ENCODE data around the gene ABR.
A peak's percentile ranks its signal among the peaks of the same experiment; 100 is the strongest.
"Not testable (repeated sequence)": the region's sequence is repeated elsewhere in the genome, so short reads cannot be mapped to it uniquely, and the experiment has no call there.

Gene ABR

GRCh38 chr17:1069847-1070246, 109.9 kb downstream of the ABR start:
- Histone ChIP-seq H3K27ac (ENCODE audit: low read length, poor library complexity, severe bottlenecking) (no peak overlapping the region), H3K4me2 (ENCODE audit: low read length, poor library complexity, severe bottlenecking) (no peak overlapping the region), H3K4me3 (ENCODE audit: insufficient read depth in 1 of 2, low read depth in 1 of 2, low read length in 2 of 2) (no peak overlapping the region), H2BK12ac (ENCODE audit: low read length in 2 of 2) (no peak overlapping the region), H4K8ac (ENCODE audit: low read length) (no peak overlapping the region), H3K4me1 (ENCODE audit: control insufficient read depth, insufficient read depth, low read depth, low read length) (peaks cover 8% of the 10 kb centered on the region), H2BK120ac (ENCODE audit: low read depth, low read length) (no peak overlapping the region), H2BK15ac (ENCODE audit: low read depth, poor library complexity, severe bottlenecking) (no peak overlapping the region), H3K27me3 (ENCODE audit: control insufficient read depth in 1 of 2, insufficient read depth in 1 of 2, low read length in 2 of 2) (no peaks in the 10 kb centered on the region), H3K14ac (ENCODE audit: low read length in 2 of 2) (no peak overlapping the region), H2BK5ac (ENCODE audit: low read depth, low read length, poor library complexity, severe bottlenecking) (no peak overlapping the region), H3K79me1 (replicated peaks; ENCODE audit: low read length, poor library complexity, severe bottlenecking) (peaks cover 22% of the 10 kb centered on the region), H4K91ac (ENCODE audit: low read length) (no peak overlapping the region), H3K23ac (ENCODE audit: low read length in 2 of 2) (no peak overlapping the region), H3K4ac (ENCODE audit: low read depth in 1 of 2, low read length in 2 of 2) (no peak overlapping the region), H2AK5ac (ENCODE audit: low read length, severe bottlenecking) (no peak overlapping the region), H3K36me3 (ENCODE audit: control insufficient read depth in 1 of 2, insufficient read depth in 2 of 2, low read depth in 1 of 2, low read length in 2 of 2) (peaks cover 77 to 78% of the 10 kb centered on the region in 2 experiments), H2AFZ (ENCODE audit: low read depth, low read length) (no peak overlapping the region), H3K9ac (ENCODE audit: low read length) (no peak overlapping the region), H3K18ac (ENCODE audit: low read depth in 1 of 2, low read length in 2 of 2) (no peak overlapping the region), H3K9me3 (ENCODE audit: control insufficient read depth, low read length) (peaks cover 12% of the 10 kb centered on the region)
- WGBS = 91% methylated on average over 17 of the region's 21 CpGs
- no peak for DNase-seq

GRCh38 chr17:1068356-1068755, 111.4 kb downstream of the ABR start:
- Histone ChIP-seq H3K36me3 (ENCODE audit: control insufficient read depth in 1 of 2, insufficient read depth in 2 of 2, low read depth in 1 of 2, low read length in 2 of 2) (peaks cover 71 to 83% of the 10 kb centered on the region in 2 experiments), H3K9me3 (ENCODE audit: control insufficient read depth, low read length) (peaks cover 14% of the 10 kb centered on the region), H3K4me2 (ENCODE audit: low read length, poor library complexity, severe bottlenecking) (no peak overlapping the region), H2AFZ (ENCODE audit: low read depth, low read length) (no peak overlapping the region), H3K79me1 (replicated peaks; ENCODE audit: low read length, poor library complexity, severe bottlenecking) (peaks cover 14% of the 10 kb centered on the region), H4K91ac (ENCODE audit: low read length) (no peak overlapping the region), H3K4me1 (ENCODE audit: control insufficient read depth, insufficient read depth, low read depth, low read length) (peaks cover 5% of the 10 kb centered on the region), H4K8ac (ENCODE audit: low read length) (no peak overlapping the region), H3K27ac (ENCODE audit: low read length, poor library complexity, severe bottlenecking) (no peak overlapping the region), H2BK15ac (ENCODE audit: low read depth, poor library complexity, severe bottlenecking) (peak overlapping the region; percentile 8), H2BK5ac (ENCODE audit: low read depth, low read length, poor library complexity, severe bottlenecking) (no peak overlapping the region), H2BK120ac (ENCODE audit: low read depth, low read length) (no peak overlapping the region), H3K23ac (ENCODE audit: low read length in 2 of 2) (no peak overlapping the region), H3K4ac (ENCODE audit: low read depth in 1 of 2, low read length in 2 of 2) (no peak overlapping the region), H3K18ac (ENCODE audit: low read depth in 1 of 2, low read length in 2 of 2) (no peak overlapping the region), H2AK5ac (ENCODE audit: low read length, severe bottlenecking) (no peak overlapping the region), H3K9ac (ENCODE audit: low read length) (no peak overlapping the region), H3K14ac (ENCODE audit: low read length in 2 of 2) (no peak overlapping the region), H3K27me3 (ENCODE audit: control insufficient read depth in 1 of 2, insufficient read depth in 1 of 2, low read length in 2 of 2) (no peaks in the 10 kb centered on the region), H2BK12ac (ENCODE audit: low read length in 2 of 2) (no peak overlapping the region), H3K4me3 (ENCODE audit: insufficient read depth in 1 of 2, low read depth in 1 of 2, low read length in 2 of 2) (no peak overlapping the region)
- WGBS = over 99% methylated on average over 7 of the region's 7 CpGs
- DNase-seq = no peak

DNA sequence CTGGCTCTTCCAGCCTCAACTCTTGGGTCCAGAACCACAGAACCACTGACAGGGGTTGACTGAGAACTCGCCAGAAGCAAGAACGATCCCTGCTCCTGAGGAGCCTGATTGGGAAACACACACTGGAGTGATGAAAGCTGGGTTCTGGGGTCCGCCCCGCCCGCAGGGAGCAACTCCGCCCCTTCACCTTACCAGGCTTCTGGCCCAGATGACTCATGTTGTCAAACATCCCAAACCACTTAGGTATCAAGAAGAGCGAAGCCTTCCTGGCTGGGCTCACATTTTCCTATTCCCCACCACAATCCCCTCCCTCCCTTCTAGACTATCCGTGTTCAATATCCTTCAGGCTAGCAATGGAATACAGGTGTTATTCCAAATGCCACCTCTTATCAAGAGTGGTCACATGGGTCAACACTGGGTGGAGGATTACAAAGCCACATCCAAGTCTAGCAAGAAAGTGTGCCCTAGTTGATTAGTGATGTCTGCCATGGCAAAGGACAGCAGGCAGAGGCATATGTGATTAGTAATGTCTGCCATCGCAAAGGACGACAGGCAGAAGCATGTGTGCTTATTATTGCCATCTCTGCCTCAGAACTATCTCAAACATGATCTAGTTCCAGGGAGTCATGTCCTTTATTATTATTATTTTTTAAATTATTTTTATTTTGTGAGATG, 112.4 kb downstream of the ABR start:
- Histone ChIP-seq H2BK15ac (ENCODE audit: low read depth, poor library complexity, severe bottlenecking) (no peak overlapping the region), H4K91ac (ENCODE audit: low read length) (no peak overlapping the region), H3K27me3 (ENCODE audit: control insufficient read depth in 1 of 2, insufficient read depth in 1 of 2, low read length in 2 of 2) (no peaks in the 10 kb centered on the region), H2BK120ac (ENCODE audit: low read depth, low read length) (no peak overlapping the region), H3K4me2 (ENCODE audit: low read length, poor library complexity, severe bottlenecking) (no peak overlapping the region), H3K4me1 (ENCODE audit: control insufficient read depth, insufficient read depth, low read depth, low read length) (peaks cover 1% of the 10 kb centered on the region), H3K23ac (ENCODE audit: low read length in 2 of 2) (no peak overlapping the region), H3K18ac (ENCODE audit: low read depth in 1 of 2, low read length in 2 of 2) (no peak overlapping the region), H3K14ac (ENCODE audit: low read length in 2 of 2) (no peak overlapping the region), H3K4ac (ENCODE audit: low read depth in 1 of 2, low read length in 2 of 2) (no peak overlapping the region), H3K9me3 (ENCODE audit: control insufficient read depth, low read length) (peaks cover 19% of the 10 kb centered on the region), H3K27ac (ENCODE audit: low read length, poor library complexity, severe bottlenecking) (no peak overlapping the region), H3K36me3 (ENCODE audit: control insufficient read depth in 1 of 2, insufficient read depth in 2 of 2, low read depth in 1 of 2, low read length in 2 of 2) (peaks cover 65 to 83% of the 10 kb centered on the region in 2 experiments), H3K4me3 (ENCODE audit: insufficient read depth in 1 of 2, low read depth in 1 of 2, low read length in 2 of 2) (no peak overlapping the region), H3K79me1 (replicated peaks; ENCODE audit: low read length, poor library complexity, severe bottlenecking) (peaks cover 13% of the 10 kb centered on the region), H2AK5ac (ENCODE audit: low read length, severe bottlenecking) (no peak overlapping the region), H2AFZ (ENCODE audit: low read depth, low read length) (no peak overlapping the region), H2BK12ac (ENCODE audit: low read length in 2 of 2) (no peak overlapping the region), H4K8ac (ENCODE audit: low read length) (no peak overlapping the region), H3K9ac (ENCODE audit: low read length) (no peak overlapping the region), H2BK5ac (ENCODE audit: low read depth, low read length, poor library complexity, severe bottlenecking) (no peak overlapping the region)
- 92% methylated on average over 8 of the region's 10 CpGs for WGBS
- DNase-seq = no peak

DNA sequence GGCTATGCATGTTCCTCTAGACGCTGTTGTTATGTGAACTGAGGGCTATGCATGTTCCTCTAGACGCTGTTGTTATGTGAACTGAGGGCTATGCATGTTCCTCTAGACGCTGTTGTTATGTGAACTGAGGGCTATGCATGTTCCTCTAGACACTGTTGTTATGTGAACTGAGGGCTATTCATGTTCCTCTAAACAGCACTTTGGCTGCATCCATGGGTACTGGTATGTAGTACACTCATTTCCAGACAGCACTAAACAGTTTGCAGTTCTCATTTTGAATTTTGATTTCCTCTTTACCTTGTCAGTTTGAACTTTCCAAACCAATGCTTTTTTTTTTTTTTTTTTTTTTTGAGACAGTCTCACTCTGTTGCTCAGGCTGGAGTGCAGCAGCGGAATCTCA, 114.4 kb downstream of the ABR start:
- not testable (repeated sequence) for H2AFZ ChIP-seq (ENCODE audit: low read depth, low read length); H3K4me1 ChIP-seq (ENCODE audit: control insufficient read depth, insufficient read depth, low read depth, low read length); H2BK120ac ChIP-seq (ENCODE audit: low read depth, low read length); H4K8ac ChIP-seq (ENCODE audit: low read length); H4K91ac ChIP-seq (ENCODE audit: low read length); H2BK15ac ChIP-seq (ENCODE audit: low read depth, poor library complexity, severe bottlenecking); H2BK5ac ChIP-seq (ENCODE audit: low read depth, low read length, poor library complexity, severe bottlenecking); H3K9ac ChIP-seq (ENCODE audit: low read length); H3K18ac ChIP-seq (ENCODE audit: low read depth in 1 of 2, low read length in 2 of 2); H3K27me3 ChIP-seq (ENCODE audit: control insufficient read depth in 1 of 2, insufficient read depth in 1 of 2, low read length in 2 of 2); H2BK12ac ChIP-seq (ENCODE audit: low read length in 2 of 2); H3K4me2 ChIP-seq (ENCODE audit: low read length, poor library complexity, severe bottlenecking); H3K4me3 ChIP-seq (ENCODE audit: insufficient read depth in 1 of 2, low read depth in 1 of 2, low read length in 2 of 2); H3K23ac ChIP-seq (ENCODE audit: low read length in 2 of 2); H3K27ac ChIP-seq (ENCODE audit: low read length, poor library complexity, severe bottlenecking); H2AK5ac ChIP-seq (ENCODE audit: low read length, severe bottlenecking); H3K4ac ChIP-seq (ENCODE audit: low read depth in 1 of 2, low read length in 2 of 2); H3K79me1 ChIP-seq (replicated peaks; ENCODE audit: low read length, poor library complexity, severe bottlenecking); DNase-seq; H3K14ac ChIP-seq (ENCODE audit: low read length in 2 of 2)
- Histone ChIP-seq H3K9me3 (ENCODE audit: control insufficient read depth, low read length) (peaks cover 20% of the 10 kb centered on the region), H3K36me3 (ENCODE audit: control insufficient read depth in 1 of 2, insufficient read depth in 2 of 2, low read depth in 1 of 2, low read length in 2 of 2) (peaks cover 57 to 70% of the 10 kb centered on the region in 2 experiments)
- no CpG with 5 or more reads among the region's 4 CpGs for WGBS
